HG03460 (cell line): ENCODE results near the gene DDX43.
"Not testable (repeated sequence)": the region's sequence is repeated elsewhere in the genome, so short reads cannot be mapped to it uniquely, and the experiment has no call there.

Experiments used
- ATAC-seq: cut with Tn5 transposase; IDR thresholded peaks from one replicate; pipeline ENCODE4 v1.9.1; 2021; ENCODE audit not compliant: unreplicated experiment

DDX43 gene

GRCh38 chr6:73388800-73389512 lies 5.7 kb upstream of the DDX43 start:
- ATAC-seq: peak; percentile 75

- no peak for ATAC-seq
Measured at GRCh38 chr6:73389854-73390253, 4.8 kb upstream of the DDX43 start.

GRCh38 chr6:73391675-73392074 lies 3.0 kb upstream of the DDX43 start:
- no peak for ATAC-seq

- ATAC-seq: not testable (repeated sequence)
Measured at GRCh38 chr6:73392188-73392587, 2.4 kb upstream of the DDX43 start.

GRCh38 chr6:73393278-73393677 lies 1.4 kb upstream of the DDX43 start:
- ATAC-seq: no peak

GRCh38 chr6:73395875-73396274 lies 1.2 kb downstream of the DDX43 start:
- no peak for ATAC-seq

- no peak for ATAC-seq
Measured at GRCh38 chr6:73400656-73401055, 6.0 kb downstream of the DDX43 start.

- ATAC-seq: no peak
Measured at GRCh38 chr6:73409395-73409794, 14.8 kb downstream of the DDX43 start.

- no peak for ATAC-seq
Measured at GRCh38 chr6:73413102-73413501, 18.5 kb downstream of the DDX43 start.

- ATAC-seq: no peak
Measured at GRCh38 chr6:73418081-73418741, 23.6 kb downstream of the DDX43 start.

- ATAC-seq: no peak
Measured at GRCh38 chr6:73421534-73421933, 26.9 kb downstream of the DDX43 start.

- no peak for ATAC-seq
Measured at GRCh38 chr6:73435236-73435635, 40.6 kb downstream of the DDX43 start.

GRCh38 chr6:73443555-73443954 lies 48.9 kb downstream of the DDX43 start:
- ATAC-seq: no peak

- peak; percentile 50 for ATAC-seq
Measured at GRCh38 chr6:73451223-73452106, 56.8 kb downstream of the DDX43 start.

- peak; percentile 73 for ATAC-seq
Measured at GRCh38 chr6:73452107-73452461, 57.5 kb downstream of the DDX43 start, which contains the start of gene CGAS. Gene CGAS, minus strand, starts transcription at chr6:73452297. Its CDS starts 116 bp downstream, at chr6:73452181.

GRCh38 chr6:73455865-73456629 lies 61.4 kb downstream of the DDX43 start:
- ATAC-seq: no peak

- ATAC-seq: not testable (repeated sequence)
Measured at GRCh38 chr6:73459474-73459873, 64.8 kb downstream of the DDX43 start.

GRCh38 chr6:73460056-73460455 lies 65.4 kb downstream of the DDX43 start:
- ATAC-seq: no peak

- ATAC-seq: peak; percentile 94
Measured at GRCh38 chr6:73461537-73462350, 67.1 kb downstream of the DDX43 start, which contains the start of gene MTO1. Gene MTO1, plus strand, starts transcription at chr6:73461737. Its CDS starts 118 bp downstream, at chr6:73461855.
